GM19397 (cell line): ENCODE results near the gene C1orf105.
"Not testable (repeated sequence)": the region's sequence is repeated elsewhere in the genome, so short reads cannot be mapped to it uniquely, and the experiment has no call there.

Source experiments
- ATAC-seq: cut with Tn5 transposase; IDR thresholded peaks from one replicate; pipeline ENCODE4 v1.9.1; 2021; ENCODE audit warnings: mild to moderate bottlenecking, moderate library complexity; ENCODE audit not compliant: unreplicated experiment

Gene C1orf105

GRCh38 chr1:172423336-172423735 is 2.9 kb downstream of the C1orf105 start:
- no peak for ATAC-seq

- ATAC-seq = no peak
These were observed 4.9 kb downstream of the C1orf105 start for GRCh38 chr1:172425339-172425738.

- ATAC-seq = no peak
These were observed 6.7 kb downstream of the C1orf105 start for GRCh38 chr1:172427191-172427590.

- no peak for ATAC-seq
These were observed 9.0 kb downstream of the C1orf105 start for GRCh38 chr1:172429331-172430127.

- ATAC-seq = no peak
These were observed 9.6 kb downstream of the C1orf105 start for GRCh38 chr1:172430128-172430454.

GRCh38 chr1:172431204-172431603 is 10.7 kb downstream of the C1orf105 start:
- ATAC-seq = no peak

- no peak for ATAC-seq
These were observed 11.3 kb downstream of the C1orf105 start for GRCh38 chr1:172431721-172432192.

- not testable (repeated sequence) for ATAC-seq
These were observed 16.7 kb downstream of the C1orf105 start for GRCh38 chr1:172437183-172437582.

- no peak for ATAC-seq
These were observed 21.9 kb downstream of the C1orf105 start for GRCh38 chr1:172442404-172442803.

GRCh38 chr1:172442843-172443565 is 22.5 kb downstream of the C1orf105 start:
- ATAC-seq = no peak

GRCh38 chr1:172443666-172444453 is 23.4 kb downstream of the C1orf105 start, which contains the start of gene PIGC:
Gene PIGC, minus strand, starts transcription at chr1:172444069. Its CDS starts 1,447 bp downstream, at chr1:172442622.
- peak; percentile 100 for ATAC-seq

GRCh38 chr1:172446547-172446946 is 26.1 kb downstream of the C1orf105 start:
- ATAC-seq = no peak

- no peak for ATAC-seq
These were observed 27.2 kb downstream of the C1orf105 start for GRCh38 chr1:172447641-172448040.

- ATAC-seq = no peak
These were observed 28.6 kb downstream of the C1orf105 start for GRCh38 chr1:172448995-172449584.

GRCh38 chr1:172449585-172450523 is 29.4 kb downstream of the C1orf105 start:
- ATAC-seq = peak; percentile 80

GRCh38 chr1:172450524-172450885 is 30.0 kb downstream of the C1orf105 start:
- no peak for ATAC-seq

GRCh38 chr1:172451002-172451443 is 30.5 kb downstream of the C1orf105 start:
- no peak for ATAC-seq

GRCh38 chr1:172452536-172453152 is 32.2 kb downstream of the C1orf105 start:
- ATAC-seq = no peak

GRCh38 chr1:172453153-172453545 is 32.7 kb downstream of the C1orf105 start:
- no peak for ATAC-seq
